D721Med (cell line): ENCODE data around the gene PCGF3.
"Not testable (repeated sequence)": the region's sequence is repeated elsewhere in the genome, so short reads cannot be mapped to it uniquely, and the experiment has no call there.

ENCODE experiments used
- DNase-seq: peaks from one replicate; pipeline ENCODE4 v3.0.0; 2011; ENCODE audit warnings: low spot score; ENCODE audit not compliant: insufficient read length
- FAIRE-seq: peaks from 2 replicates; lab custom pipeline; 2011; peaks lifted over from hg19 to GRCh38; lab: Jason Lieb, UNC
- TF ChIP-seq, protein P1 (sequence below): IDR thresholded peaks from 2 replicates; pipeline ENCODE4 v1.5.1; 2012; ENCODE audit warnings: mild to moderate bottlenecking, control low read depth; ENCODE audit not compliant: insufficient read depth; ENCODE audit errors: missing control alignments

The PCGF3 gene

DNA sequence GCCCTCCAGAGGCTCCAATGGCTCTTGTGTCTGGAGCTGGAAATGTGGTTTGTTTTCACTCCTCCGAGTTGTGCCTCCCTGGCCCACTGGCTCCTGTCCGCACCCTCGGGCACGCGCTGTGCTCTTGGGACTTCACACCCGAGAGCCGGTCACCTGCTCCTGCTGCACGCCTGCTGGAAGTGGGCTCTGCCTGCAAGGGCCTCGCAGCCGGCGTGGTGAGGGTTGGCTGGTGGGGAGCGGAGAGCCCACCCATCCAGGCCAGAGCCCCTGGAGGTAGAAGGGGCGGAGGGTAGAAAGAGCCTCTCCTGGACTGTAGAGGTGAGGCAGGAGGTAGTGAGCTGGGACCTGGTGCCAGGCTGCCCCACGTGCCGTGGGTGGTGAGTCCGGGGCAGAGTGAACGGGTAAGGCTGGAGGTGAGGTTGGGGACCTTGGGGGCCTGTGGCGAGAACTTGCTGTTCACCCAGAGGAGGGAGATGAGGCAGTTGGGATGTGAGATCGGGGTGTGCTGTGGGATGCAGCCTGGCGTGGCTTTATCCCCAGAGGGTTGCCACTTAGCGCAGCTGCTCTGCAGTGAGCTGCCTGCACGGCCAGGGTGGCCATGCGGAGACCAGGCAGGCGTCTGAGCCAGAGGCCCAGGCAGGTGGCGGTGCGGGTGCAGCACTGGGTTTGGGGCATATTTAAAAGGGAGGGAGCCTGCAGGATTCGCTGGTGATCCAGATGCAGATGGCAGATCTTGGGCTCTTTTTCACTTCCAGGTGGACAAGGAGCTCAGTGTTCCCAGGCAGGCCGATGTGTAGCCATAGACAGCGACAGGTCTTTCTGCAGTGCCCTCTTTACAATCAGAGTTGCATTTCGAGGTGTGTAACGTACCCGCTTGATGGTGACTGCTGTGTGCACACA is 48.8 kb downstream of the PCGF3 start:
- DNase-seq (no peak), FAIRE-seq (no peak)
- TF ChIP-seq, protein P1, sequence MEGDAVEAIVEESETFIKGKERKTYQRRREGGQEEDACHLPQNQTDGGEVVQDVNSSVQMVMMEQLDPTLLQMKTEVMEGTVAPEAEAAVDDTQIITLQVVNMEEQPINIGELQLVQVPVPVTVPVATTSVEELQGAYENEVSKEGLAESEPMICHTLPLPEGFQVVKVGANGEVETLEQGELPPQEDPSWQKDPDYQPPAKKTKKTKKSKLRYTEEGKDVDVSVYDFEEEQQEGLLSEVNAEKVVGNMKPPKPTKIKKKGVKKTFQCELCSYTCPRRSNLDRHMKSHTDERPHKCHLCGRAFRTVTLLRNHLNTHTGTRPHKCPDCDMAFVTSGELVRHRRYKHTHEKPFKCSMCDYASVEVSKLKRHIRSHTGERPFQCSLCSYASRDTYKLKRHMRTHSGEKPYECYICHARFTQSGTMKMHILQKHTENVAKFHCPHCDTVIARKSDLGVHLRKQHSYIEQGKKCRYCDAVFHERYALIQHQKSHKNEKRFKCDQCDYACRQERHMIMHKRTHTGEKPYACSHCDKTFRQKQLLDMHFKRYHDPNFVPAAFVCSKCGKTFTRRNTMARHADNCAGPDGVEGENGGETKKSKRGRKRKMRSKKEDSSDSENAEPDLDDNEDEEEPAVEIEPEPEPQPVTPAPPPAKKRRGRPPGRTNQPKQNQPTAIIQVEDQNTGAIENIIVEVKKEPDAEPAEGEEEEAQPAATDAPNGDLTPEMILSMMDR: no peak

DNA sequence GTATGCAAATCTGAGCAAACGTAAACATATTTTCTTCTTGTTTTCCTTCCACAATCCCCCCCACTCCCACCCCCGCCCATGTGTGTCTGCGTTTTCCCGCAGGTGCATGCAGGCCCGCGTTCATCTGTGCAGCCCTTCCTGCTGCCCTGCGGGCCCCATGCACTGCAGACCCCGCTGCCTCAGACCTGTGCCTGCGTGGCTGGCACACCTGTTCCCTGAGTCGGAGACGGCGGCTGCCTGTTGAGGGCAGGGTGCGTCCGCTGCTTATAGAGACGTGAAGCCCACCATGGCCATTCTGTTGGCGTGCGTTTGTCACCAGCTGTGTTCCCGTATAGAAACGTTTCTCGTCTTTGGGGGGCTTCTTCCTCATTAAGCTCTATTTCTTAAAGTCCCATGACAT is 51.5 kb downstream of the PCGF3 start:
- FAIRE-seq: no peak
- no peak for DNase-seq
- TF ChIP-seq, protein P1: no peak

DNA sequence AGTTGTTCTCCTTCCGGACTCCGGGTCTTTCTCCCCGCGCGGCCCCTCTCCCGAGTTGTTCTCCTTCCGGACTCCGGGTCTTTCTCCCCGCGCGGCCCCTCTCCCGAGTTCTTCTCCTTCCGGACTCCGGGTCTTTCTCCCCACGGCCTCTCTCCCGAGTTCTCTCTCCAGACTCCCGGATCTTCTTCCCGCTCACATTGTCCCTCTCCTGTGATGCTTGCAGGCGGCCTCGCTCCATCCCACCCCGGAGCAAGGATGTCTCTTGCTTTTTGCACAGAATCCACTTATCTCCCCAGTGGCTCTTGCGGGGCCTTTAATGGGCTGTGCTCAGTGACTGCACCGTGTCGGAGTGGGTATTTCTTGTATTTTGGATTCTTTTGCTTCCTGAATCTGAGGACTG is 54.2 kb downstream of the PCGF3 start:
- FAIRE-seq, DNase-seq: not testable (repeated sequence)

DNA sequence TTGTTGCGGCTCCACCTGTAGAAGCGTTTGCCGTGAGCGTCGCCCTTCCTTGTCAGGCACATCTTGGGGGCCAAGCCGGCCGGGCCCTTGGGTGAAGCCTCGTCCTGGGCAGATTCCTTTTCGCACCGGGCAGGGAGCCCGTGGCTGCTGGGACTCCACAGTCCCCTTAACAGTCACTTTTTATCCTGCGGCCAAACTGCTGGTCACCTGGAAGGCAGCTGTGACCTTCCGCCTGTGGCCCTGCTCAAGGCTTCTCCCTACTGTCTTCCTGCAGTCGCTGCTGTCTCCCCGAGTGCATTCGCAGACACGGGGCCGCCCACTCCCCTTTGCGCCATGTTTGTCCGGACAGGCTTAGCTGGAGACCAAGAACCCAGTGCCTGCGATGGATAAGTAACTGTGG is 55.0 kb downstream of the PCGF3 start:
- FAIRE-seq: no peak

DNA sequence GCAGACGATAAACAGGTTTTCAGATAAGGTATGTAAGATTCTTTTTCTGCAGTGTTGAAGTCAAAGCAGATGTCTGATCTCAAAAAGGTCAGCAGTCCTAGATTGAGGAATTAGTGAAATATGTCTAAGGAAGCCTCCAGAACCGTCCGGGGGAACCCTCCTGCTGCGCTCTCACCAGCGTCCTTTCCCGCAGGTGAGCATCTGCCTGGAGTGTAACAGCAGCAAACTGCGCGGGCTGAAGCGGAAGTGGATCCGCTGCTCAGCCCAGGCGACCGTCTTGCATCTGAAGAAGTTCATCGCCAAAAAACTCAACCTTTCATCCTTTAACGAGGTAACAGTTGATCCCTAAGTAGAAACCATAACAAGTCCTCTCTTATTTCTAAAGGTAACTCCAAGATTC is 55.5 kb downstream of the PCGF3 start:
- DNase-seq (no peak), FAIRE-seq (no peak)
- TF ChIP-seq, protein P1: no peak

More for the DNA sequence above, 55.0 kb downstream of the PCGF3 start:
- no peak for DNase-seq
- TF ChIP-seq, protein P1: no peak

DNA sequence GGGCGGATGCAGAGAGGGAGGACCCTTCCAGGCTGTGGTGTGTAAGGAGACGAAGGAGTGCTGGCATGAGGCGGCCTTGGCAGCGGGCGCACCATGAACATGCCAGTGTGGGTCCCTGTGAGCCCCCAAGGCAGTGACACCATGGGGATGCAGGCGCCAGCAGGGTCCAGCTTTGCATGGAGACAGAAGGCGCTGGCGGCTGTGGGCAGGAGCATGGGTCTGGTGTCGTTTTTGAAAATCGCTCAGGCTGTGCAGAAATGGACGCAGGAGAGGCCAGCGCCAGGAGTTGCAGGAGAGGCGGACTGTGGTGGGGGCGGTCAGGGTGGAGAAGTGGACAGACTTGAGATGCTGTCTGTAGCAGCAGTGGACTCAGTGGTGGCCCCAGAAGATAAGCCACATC is 56.1 kb downstream of the PCGF3 start:
- TF ChIP-seq, protein P1: no peak
- DNase-seq: no peak
- FAIRE-seq: no peak

DNA sequence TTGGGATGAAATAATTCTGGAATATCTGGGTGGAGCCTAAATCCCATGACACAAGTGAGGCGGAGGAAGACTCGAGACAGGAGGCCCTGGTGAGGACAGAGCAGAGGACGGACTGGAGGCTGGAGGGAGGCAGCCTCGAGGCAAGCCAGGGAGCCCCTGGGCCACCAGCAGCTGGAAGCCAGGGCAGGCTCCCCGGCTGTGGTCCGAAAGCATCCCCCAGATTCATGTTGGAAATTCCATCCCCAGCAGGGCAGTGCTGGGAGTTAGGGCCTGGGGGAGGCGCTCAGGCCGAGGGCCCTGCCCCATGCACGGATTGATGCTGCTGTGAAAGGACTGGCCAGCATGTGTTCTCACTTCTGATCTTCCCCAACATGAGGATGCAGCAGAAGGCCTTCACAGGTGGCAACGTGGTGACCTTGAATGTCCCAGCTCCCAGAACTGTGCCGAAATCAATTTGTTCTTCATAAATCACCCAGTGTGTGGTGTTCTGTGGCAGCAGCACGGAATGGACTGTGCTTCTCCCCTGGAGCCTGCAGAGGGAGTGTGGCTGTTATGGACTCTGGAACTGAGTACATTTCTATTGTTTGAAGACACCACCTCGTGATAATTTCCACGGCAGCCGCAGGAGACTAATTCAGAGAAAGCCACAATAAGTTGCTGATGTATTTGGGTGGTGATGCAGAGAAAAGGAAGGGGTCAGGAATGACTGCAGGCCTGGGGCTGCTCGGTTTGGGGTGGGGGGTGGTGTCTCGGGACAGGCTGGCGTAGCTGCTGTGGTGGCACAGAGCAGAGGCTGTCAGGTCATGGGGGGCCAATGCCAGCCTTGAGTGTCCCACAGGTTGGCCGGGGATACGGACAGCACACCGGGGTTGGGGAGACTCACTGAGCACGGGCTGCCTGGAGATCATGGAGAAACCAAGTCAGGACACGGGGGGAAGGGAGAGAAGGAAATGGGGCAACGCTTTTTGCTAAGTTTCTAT is 56.9 kb downstream of the PCGF3 start:
- no peak for FAIRE-seq
- DNase-seq: no peak

More for the DNA sequence above, 56.9 kb downstream of the PCGF3 start:
- TF ChIP-seq, protein P1: peak; percentile 13
